DND-41 (cell line): Measurements from ENCODE around the gene NEK2.

ENCODE experiments used
- EZH2 ChIP-seq: IDR thresholded peaks from 3 replicates; pipeline ENCODE4 v1.6.1; 2012; ENCODE audit warnings: borderline replicate concordance, low read depth, mild to moderate bottlenecking, moderate library complexity, low read length, inconsistent platforms; ENCODE audit not compliant: severe bottlenecking
- TF ChIP-seq, protein P1 (sequence below): IDR thresholded peaks from 2 replicates; pipeline ENCODE4 v1.5.1; 2012; ENCODE audit warnings: borderline replicate concordance, low read length, moderate library complexity, mild to moderate bottlenecking; ENCODE audit not compliant: poor library complexity, severe bottlenecking; ENCODE audit errors: extremely low read depth

DNA sequence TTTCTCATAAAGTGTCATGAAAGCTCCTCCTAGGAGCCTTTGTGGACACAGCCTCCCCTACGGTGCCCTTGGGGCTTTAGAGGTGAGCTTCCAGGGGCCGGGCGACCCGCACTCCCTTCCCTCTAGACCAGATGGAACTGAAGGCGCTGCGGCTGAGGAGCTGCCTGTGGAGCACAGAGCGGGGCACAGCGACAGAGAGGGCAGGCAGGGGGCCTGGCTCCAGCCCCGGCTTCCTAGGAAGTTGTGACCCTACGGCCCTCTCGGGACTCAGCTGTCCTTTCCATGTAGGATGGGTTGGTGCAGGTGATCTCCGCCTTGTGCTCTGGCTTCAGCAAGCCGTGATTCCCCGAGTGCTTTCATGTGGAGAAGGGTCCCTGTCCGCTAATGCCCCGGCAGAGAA, 23.6 kb upstream of the NEK2 start:
- TF ChIP-seq, protein P1, sequence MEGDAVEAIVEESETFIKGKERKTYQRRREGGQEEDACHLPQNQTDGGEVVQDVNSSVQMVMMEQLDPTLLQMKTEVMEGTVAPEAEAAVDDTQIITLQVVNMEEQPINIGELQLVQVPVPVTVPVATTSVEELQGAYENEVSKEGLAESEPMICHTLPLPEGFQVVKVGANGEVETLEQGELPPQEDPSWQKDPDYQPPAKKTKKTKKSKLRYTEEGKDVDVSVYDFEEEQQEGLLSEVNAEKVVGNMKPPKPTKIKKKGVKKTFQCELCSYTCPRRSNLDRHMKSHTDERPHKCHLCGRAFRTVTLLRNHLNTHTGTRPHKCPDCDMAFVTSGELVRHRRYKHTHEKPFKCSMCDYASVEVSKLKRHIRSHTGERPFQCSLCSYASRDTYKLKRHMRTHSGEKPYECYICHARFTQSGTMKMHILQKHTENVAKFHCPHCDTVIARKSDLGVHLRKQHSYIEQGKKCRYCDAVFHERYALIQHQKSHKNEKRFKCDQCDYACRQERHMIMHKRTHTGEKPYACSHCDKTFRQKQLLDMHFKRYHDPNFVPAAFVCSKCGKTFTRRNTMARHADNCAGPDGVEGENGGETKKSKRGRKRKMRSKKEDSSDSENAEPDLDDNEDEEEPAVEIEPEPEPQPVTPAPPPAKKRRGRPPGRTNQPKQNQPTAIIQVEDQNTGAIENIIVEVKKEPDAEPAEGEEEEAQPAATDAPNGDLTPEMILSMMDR = no peak
- TF ChIP-seq EZH2 = no peak
